Measurements from ENCODE around the gene TMEM50A.
"Not testable (repeated sequence)": the region's sequence is repeated elsewhere in the genome, so short reads cannot be mapped to it uniquely, and the experiment has no call there.

DNA sequence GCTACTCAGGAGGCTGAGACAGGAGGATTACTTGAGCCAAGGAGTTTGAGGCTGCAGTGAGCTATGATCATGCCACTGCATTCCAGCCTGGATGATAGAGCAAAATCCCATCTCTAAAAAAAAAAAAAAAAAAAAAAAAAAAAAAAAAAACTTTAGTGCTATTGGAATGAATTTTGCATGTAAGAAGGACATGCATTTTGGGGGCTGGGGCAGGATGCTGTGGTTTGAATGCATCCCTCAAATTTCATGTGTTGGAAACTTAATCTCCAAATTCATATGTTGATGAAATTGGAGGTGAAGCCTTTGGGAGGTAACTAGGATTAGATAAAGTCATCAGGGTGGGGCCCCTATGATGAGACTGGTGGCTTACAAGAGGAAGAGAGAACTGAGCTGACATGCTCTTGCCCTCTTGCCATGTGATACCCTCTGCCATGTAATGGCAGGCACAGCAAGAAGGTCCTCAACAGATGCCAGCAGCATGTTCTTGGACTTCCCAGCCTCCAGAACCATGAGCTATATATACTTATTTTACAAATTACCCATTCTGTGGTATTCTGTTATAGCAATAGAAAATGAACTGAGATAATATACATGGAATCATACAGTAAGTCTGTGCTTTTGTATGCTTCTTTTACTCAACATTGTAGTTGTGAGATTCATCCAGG, 25.2 kb upstream of the TMEM50A start:
- not testable (repeated sequence) for TF ChIP-seq POLR2A, POLR2AphosphoS5 (IDR thresholded peaks at IDR 0.05; ENCODE audit: low read depth, low read length)

Data from GM12892 (cell line).